GM12873 (cell line): Measurements from ENCODE around the gene PRR35.

Source experiments
- CTCF ChIP-seq: IDR thresholded peaks from 2 replicates; pipeline ENCODE4 v1.5.1; 2012; ENCODE audit warnings: low read depth, mild to moderate bottlenecking, moderate library complexity, low read length, control low read depth; ENCODE audit not compliant: insufficient read depth; ENCODE audit errors: missing control alignments

The PRR35 gene

GRCh38 chr16:524274-525040, 35.7 kb upstream of the PRR35 start:
- no peak for TF ChIP-seq CTCF

- no peak for TF ChIP-seq CTCF
Observed at GRCh38 chr16:525123-525519, 35.1 kb upstream of the PRR35 start.

- peak; percentile 8 for TF ChIP-seq CTCF
Observed at GRCh38 chr16:525520-526180, 34.5 kb upstream of the PRR35 start.

- TF ChIP-seq CTCF, result no peak
Observed at GRCh38 chr16:526181-527014, 33.8 kb upstream of the PRR35 start.

GRCh38 chr16:527015-527903, 32.9 kb upstream of the PRR35 start, which contains the start of gene CAPN15:
Gene CAPN15, plus strand, starts transcription at chr16:527712. Its CDS starts 19,127 bp downstream, at chr16:546839.
- no peak for TF ChIP-seq CTCF

- TF ChIP-seq CTCF, result no peak
Observed at GRCh38 chr16:528111-529011, 31.8 kb upstream of the PRR35 start.
